ENCODE results near the gene C15orf39. TPM values are rescaled to one million over a fixed set of nuclear protein-coding genes. Genes with fewer than 3 reads are reported as not detected.

The C15orf39 gene
- total RNA-seq, 1 donor from 2014 or later: 73.2 TPM

DNA sequence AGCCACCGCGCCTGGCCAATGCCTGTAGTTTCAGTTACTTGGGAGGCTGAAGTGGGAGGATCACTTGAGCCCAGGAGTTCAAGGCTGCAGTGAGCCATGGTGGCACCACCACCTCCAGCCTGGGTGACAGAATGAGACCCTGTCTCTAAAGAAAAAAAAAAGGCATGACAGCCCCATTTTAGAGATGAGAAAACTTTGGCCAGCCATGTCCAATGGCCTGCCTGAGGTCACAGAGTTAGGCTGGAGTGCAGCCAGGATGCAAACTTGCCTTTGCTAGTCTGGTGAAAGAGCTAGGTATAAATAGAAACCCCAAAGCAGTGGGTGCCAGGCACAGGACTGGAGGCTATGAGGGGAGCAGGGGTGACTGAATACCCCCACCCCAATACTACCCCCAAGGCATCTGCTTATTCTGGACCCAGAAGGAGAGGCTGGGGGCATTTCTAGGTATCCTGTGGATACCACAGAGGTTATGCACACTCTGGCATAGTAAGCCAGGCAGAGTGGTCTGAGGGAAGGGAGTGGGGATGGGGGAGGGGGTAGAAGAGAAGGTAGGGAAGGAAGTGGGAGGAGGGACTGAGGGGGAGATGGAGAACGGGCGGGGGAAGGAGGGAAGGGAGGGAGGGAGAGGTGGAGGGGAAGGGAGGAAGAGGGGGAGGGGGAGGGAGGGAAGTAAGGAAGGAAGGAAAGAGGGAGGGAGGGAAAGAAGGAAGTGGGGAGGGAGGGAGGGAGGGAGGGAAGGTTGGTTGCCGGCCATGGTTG is 16.2 kb upstream of the C15orf39 start:
- Mint-ChIP-seq H3K4me3 (no peak overlapping the region), H3K36me3 (ENCODE audit: low read depth) (no peaks in the 10 kb centered on the region), H3K4me1 (peaks cover 8% of the 10 kb centered on the region), H3K9me3 (peaks cover 1% of the 10 kb centered on the region), H3K27me3 (peaks cover 15% of the 10 kb centered on the region), H3K27ac (no peak overlapping the region)
- DNase-seq (no peak), ATAC-seq (ENCODE audit: low read depth) (no peak)
- POLR2A ChIA-PET: interaction anchor here (0.7 to 1.1 kb wide), 3 partner anchors 14 to 142 kb away, joined by 6 to 9 read pairs (median 7); no protein-coding TSS in a partner anchor
- intact Hi-C loops (cut with micrococcal nuclease): no loop called here
- CTCF ChIA-PET: no interaction called here
- TF ChIP-seq, protein P1, sequence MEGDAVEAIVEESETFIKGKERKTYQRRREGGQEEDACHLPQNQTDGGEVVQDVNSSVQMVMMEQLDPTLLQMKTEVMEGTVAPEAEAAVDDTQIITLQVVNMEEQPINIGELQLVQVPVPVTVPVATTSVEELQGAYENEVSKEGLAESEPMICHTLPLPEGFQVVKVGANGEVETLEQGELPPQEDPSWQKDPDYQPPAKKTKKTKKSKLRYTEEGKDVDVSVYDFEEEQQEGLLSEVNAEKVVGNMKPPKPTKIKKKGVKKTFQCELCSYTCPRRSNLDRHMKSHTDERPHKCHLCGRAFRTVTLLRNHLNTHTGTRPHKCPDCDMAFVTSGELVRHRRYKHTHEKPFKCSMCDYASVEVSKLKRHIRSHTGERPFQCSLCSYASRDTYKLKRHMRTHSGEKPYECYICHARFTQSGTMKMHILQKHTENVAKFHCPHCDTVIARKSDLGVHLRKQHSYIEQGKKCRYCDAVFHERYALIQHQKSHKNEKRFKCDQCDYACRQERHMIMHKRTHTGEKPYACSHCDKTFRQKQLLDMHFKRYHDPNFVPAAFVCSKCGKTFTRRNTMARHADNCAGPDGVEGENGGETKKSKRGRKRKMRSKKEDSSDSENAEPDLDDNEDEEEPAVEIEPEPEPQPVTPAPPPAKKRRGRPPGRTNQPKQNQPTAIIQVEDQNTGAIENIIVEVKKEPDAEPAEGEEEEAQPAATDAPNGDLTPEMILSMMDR (IDR thresholded peaks at IDR 0.05): no peak

DNA sequence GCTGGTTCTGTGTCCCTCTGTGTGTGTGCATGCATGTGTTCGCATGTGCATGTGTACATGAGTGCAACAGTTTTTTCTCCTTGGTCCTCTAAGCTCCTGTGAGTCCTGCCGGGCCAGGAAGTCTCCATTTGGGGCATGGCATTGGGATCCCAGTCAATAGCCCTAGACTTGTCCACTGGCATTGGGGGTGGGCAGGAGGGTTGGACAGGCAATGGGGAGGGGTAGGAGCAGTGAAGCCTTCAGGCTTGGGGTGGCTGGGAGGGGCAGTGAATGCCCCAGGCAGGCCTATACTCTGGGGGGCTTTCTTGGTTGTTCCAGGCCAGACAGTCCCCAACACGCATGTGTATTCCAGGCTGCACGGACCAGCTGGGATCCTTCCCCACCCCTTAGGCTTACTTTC is 15.6 kb upstream of the C15orf39 start:
- Mint-ChIP-seq H3K4me1 (peaks cover 8% of the 10 kb centered on the region), H3K36me3 (ENCODE audit: low read depth) (no peaks in the 10 kb centered on the region), H3K4me3 (no peak overlapping the region), H3K27ac (no peak overlapping the region), H3K27me3 (peaks cover 12% of the 10 kb centered on the region), H3K9me3 (peaks cover 7% of the 10 kb centered on the region)
- TF ChIP-seq, protein P1 (IDR thresholded peaks at IDR 0.05): no peak
- ATAC-seq (ENCODE audit: low read depth) (no peak), DNase-seq (no peak)
- ChIA-PET CTCF (no interaction called here), POLR2A (interaction anchor here (0.6 to 1.1 kb wide), 2 partner anchors 73 to 143 kb away, joined by 3 to 7 read pairs; no protein-coding TSS in a partner anchor)
- intact Hi-C loops (cut with micrococcal nuclease): no loop called here

DNA sequence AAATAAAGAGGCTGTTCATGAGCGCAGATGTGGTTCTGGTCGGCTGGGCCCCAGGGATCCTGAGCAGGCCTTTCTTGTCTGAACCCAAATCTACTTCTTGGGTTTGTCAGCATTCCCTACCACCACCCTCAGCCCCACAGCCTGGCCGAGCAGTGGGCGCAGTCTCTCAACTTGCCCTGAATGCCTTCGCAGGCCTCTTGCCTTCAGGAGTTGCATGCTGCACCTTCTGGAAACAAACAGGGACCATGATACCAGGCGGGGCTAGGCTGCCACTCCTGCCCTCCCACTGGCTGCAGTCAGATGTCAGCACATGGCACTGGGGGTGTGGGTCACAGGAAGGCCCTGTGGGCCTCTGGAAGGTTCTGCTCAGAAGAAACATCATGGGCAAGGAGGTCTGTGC is 13.2 kb upstream of the C15orf39 start:
- TF ChIP-seq, protein P1 (IDR thresholded peaks at IDR 0.05): no peak
- no peaks in the 10 kb centered on the region for H3K36me3 Mint-ChIP-seq (ENCODE audit: low read depth)
- intact Hi-C loops (cut with micrococcal nuclease): no loop called here
- no peak overlapping the region for H3K27ac Mint-ChIP-seq
- ChIA-PET CTCF (no interaction called here), POLR2A (no interaction called here)
- H3K4me3 Mint-ChIP-seq: no peak overlapping the region
- no peak for ATAC-seq (ENCODE audit: low read depth)
- no peak for DNase-seq
- H3K4me1 Mint-ChIP-seq: peaks cover 8% of the 10 kb centered on the region
- H3K9me3 Mint-ChIP-seq: peaks cover 7% of the 10 kb centered on the region
- H3K27me3 Mint-ChIP-seq: peaks cover 9% of the 10 kb centered on the region

DNA sequence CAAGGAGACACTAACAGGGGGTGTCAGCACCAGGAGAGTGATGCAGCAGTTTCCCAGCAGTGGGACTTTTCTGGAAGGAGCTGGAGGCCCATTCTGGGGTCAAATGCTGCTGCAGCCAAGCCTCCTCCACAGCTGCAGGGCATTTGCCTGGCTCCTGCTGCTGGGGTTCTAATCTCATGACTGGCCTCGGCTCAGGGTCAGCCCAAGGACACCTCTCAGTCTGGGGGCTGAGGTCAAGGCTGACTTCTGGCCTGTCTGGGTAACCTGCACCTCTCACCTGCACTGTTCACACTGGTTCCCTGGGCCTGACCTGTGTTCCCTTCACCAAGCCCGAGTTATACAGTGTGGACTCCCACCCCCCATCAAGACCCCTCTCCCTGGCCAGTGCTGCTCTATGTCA is 10.4 kb upstream of the C15orf39 start:
- ATAC-seq (ENCODE audit: low read depth) (no peak), DNase-seq (no peak)
- TF ChIP-seq, protein P1 (IDR thresholded peaks at IDR 0.05): no peak
- H3K4me3 Mint-ChIP-seq: no peak overlapping the region
- CTCF ChIA-PET: no interaction called here
- POLR2A ChIA-PET: interaction anchor here (1.0 to 1.2 kb wide), 2 partner anchors 10 to 148 kb away, joined by 3 to 6 read pairs; partner anchors contain the start of gene C15orf39
- intact Hi-C loops (cut with micrococcal nuclease): no loop called here
- peaks cover 1% of the 10 kb centered on the region for H3K4me1 Mint-ChIP-seq
- H3K27ac Mint-ChIP-seq: no peak overlapping the region
- no peaks in the 10 kb centered on the region for H3K36me3 Mint-ChIP-seq (ENCODE audit: low read depth)
- H3K27me3 Mint-ChIP-seq: peaks cover 15% of the 10 kb centered on the region
- peaks cover 7% of the 10 kb centered on the region for H3K9me3 Mint-ChIP-seq

DNA sequence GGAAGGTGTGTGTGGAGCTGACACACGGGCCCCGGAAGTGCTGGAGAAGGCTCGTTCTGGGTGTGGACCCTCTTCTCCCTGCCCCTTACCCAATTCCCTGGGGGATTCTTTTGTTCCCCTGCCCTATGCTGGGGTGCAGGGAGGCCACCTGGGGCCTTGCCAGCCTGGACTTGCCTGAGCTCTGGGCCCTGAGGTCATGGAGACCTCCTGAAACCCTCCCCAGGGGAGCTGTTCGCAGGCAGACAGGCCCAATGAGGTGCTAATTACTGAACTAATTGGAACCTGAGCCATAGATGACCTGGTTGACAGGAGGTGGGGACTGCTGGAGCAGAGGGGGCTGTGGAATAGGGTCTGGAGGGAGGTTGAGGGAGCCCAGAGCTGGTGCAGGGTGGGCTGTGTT is 9.4 kb upstream of the C15orf39 start:
- intact Hi-C loops (cut with micrococcal nuclease): no loop called here
- no peak for ATAC-seq (ENCODE audit: low read depth)
- H3K27ac Mint-ChIP-seq: no peak overlapping the region
- ChIA-PET POLR2A (interaction anchor here (0.6 to 1.0 kb wide), 2 partner anchors 149 to 211 kb away, joined by 3 read pairs; no protein-coding TSS in a partner anchor), CTCF (interaction anchor here (2.6 kb wide), 1 partner anchor 149 kb away, joined by 6 read pairs; no protein-coding TSS in a partner anchor)
- TF ChIP-seq, protein P1 (IDR thresholded peaks at IDR 0.05): no peak
- no peaks in the 10 kb centered on the region for H3K4me1 Mint-ChIP-seq
- peaks cover 17% of the 10 kb centered on the region for H3K27me3 Mint-ChIP-seq
- no peak for DNase-seq
- H3K36me3 Mint-ChIP-seq (ENCODE audit: low read depth): no peaks in the 10 kb centered on the region
- peaks cover 7% of the 10 kb centered on the region for H3K9me3 Mint-ChIP-seq
- no peak overlapping the region for H3K4me3 Mint-ChIP-seq

All from activated B cell treated with CpG ODN at 0.5 μM for 24 hours (primary cell).